Left ventricle myocardium inferior (tissue), 1 donor: ENCODE data around the gene RBMS1. TPM values are rescaled to one million over a fixed set of nuclear protein-coding genes. Genes with fewer than 3 reads are reported as not detected.

Experiments used
- DNase-seq: peaks from one replicate; pipeline ENCODE4 v3.0.0-alpha.2; 2020
- H3K27ac ChIP-seq: fragments of 200-600 bp; replicated peaks from 2 replicates; pipeline ENCODE4 v1.8.0; 2021
- H3K27me3 ChIP-seq: fragments of 200-600 bp; 2 replicates; pipeline ENCODE4 v1.8.0; 2021; ENCODE audit warnings: low read depth
- H3K36me3 ChIP-seq: fragments of 200-600 bp; 2 replicates; pipeline ENCODE4 v1.8.0; 2021
- H3K4me1 ChIP-seq: fragments of 200-600 bp; 2 replicates; pipeline ENCODE4 v1.8.0; 2021
- H3K4me3 ChIP-seq: fragments of 200-600 bp; 2 replicates; pipeline ENCODE4 v1.8.0; 2021; ENCODE audit warnings: mild to moderate bottlenecking, moderate library complexity
- H3K9me3 ChIP-seq: fragments of 200-600 bp; replicated peaks from 2 replicates; pipeline ENCODE4 v1.8.0; 2021
- CTCF ChIP-seq: fragments of 200-600 bp; IDR thresholded peaks from 2 replicates; pipeline ENCODE4 v1.8.0; 2021; ENCODE audit warnings: antibody characterized with exemption, mild to moderate bottlenecking, borderline replicate concordance
- intact Hi-C: fragments of 100-400 bp; cut with micrococcal nuclease; formaldehyde crosslinking; loops from one replicate; pipeline ENCODE4 v1.11.0; 2022
- total RNA-seq: library from RNA; stranded (reverse); fragmentation: NEBNext Ultra II Directional; extraction: Animal tissue kit (Norgen Biotek cat#: 25700); gene quantifications from one replicate; pipeline ENCODE4 v1.2.1, GENCODE V29; 2021
- donor health status: DM: no; HTN: yes; CAD: no; lungs with severe emphysema.

The RBMS1 gene
- total RNA-seq, 1 donor from 2014 or later, result 56.2 TPM

- H3K27ac ChIP-seq, result peak overlapping the region; percentile 31
Observed at GRCh38 chr2:160278879-160279177, 214.8 kb downstream of the RBMS1 start.

GRCh38 chr2:160278101-160278878 lies 215.3 kb downstream of the RBMS1 start:
- no peak for TF ChIP-seq CTCF
- Histone ChIP-seq H3K36me3 (peaks cover 90% of the 10 kb centered on the region), H3K4me3 (no peak overlapping the region), H3K27ac (peak overlapping the region; percentile 31), H3K4me1 (peaks cover 24% of the 10 kb centered on the region), H3K27me3 (no peaks in the 10 kb centered on the region), H3K9me3 (no peaks in the 10 kb centered on the region)
- DNase-seq, result no peak
- intact Hi-C loops, result loop anchor here (10.0 kb wide), 1 partner anchor 707 kb away; no protein-coding TSS in a partner anchor

More at GRCh38 chr2:160278879-160279177, 214.8 kb downstream of the RBMS1 start:
- Histone ChIP-seq H3K36me3 (peaks cover 90% of the 10 kb centered on the region), H3K4me1 (peaks cover 24% of the 10 kb centered on the region), H3K4me3 (no peak overlapping the region), H3K27me3 (no peaks in the 10 kb centered on the region), H3K9me3 (no peaks in the 10 kb centered on the region)
- TF ChIP-seq CTCF, result peak; percentile 70
- DNase-seq, result no peak
- intact Hi-C loops, result loop anchor here (10.0 kb wide), 1 partner anchor 706 kb away; no protein-coding TSS in a partner anchor

GRCh38 chr2:160277151-160277550 lies 216.5 kb downstream of the RBMS1 start:
- Histone ChIP-seq H3K9me3 (no peaks in the 10 kb centered on the region), H3K27me3 (no peaks in the 10 kb centered on the region), H3K4me3 (no peak overlapping the region), H3K4me1 (peaks cover 30% of the 10 kb centered on the region), H3K36me3 (peaks cover 88% of the 10 kb centered on the region), H3K27ac (peak overlapping the region; percentile 31)
- DNase-seq, result no peak
- intact Hi-C loops, result loop anchor here (10.0 kb wide), 1 partner anchor 708 kb away; no protein-coding TSS in a partner anchor
- no peak for TF ChIP-seq CTCF

GRCh38 chr2:160275656-160276055 lies 218.0 kb downstream of the RBMS1 start:
- H3K27me3 ChIP-seq, result no peaks in the 10 kb centered on the region
- no peaks in the 10 kb centered on the region for H3K9me3 ChIP-seq
- DNase-seq, result no peak
- peaks cover 80% of the 10 kb centered on the region for H3K36me3 ChIP-seq
- intact Hi-C loops, result loop anchor here (10.0 kb wide), 1 partner anchor 709 kb away; no protein-coding TSS in a partner anchor
- no peak overlapping the region for H3K4me3 ChIP-seq
- H3K4me1 ChIP-seq, result peaks cover 45% of the 10 kb centered on the region
- H3K27ac ChIP-seq, result peak overlapping the region; percentile 10
- no peak for TF ChIP-seq CTCF

- peaks cover 48% of the 10 kb centered on the region for H3K4me1 ChIP-seq
- DNase-seq, result no peak
- no peaks in the 10 kb centered on the region for H3K27me3 ChIP-seq
- peaks cover 45% of the 10 kb centered on the region for H3K36me3 ChIP-seq
- peak overlapping the region; percentile 98 for H3K27ac ChIP-seq
- TF ChIP-seq CTCF, result no peak
- no peaks in the 10 kb centered on the region for H3K9me3 ChIP-seq
- peak overlapping the region; percentile 69 for H3K4me3 ChIP-seq
- intact Hi-C loops, result loop anchor here (10.0 kb wide), 1 partner anchor 713 kb away; no protein-coding TSS in a partner anchor
Observed at GRCh38 chr2:160271171-160272086, 222.2 kb downstream of the RBMS1 start.
